ENCODE measurements around the gene MAN2A1.
"Not testable (repeated sequence)": the region's sequence is repeated elsewhere in the genome, so short reads cannot be mapped to it uniquely, and the experiment has no call there.

MAN2A1 gene

DNA sequence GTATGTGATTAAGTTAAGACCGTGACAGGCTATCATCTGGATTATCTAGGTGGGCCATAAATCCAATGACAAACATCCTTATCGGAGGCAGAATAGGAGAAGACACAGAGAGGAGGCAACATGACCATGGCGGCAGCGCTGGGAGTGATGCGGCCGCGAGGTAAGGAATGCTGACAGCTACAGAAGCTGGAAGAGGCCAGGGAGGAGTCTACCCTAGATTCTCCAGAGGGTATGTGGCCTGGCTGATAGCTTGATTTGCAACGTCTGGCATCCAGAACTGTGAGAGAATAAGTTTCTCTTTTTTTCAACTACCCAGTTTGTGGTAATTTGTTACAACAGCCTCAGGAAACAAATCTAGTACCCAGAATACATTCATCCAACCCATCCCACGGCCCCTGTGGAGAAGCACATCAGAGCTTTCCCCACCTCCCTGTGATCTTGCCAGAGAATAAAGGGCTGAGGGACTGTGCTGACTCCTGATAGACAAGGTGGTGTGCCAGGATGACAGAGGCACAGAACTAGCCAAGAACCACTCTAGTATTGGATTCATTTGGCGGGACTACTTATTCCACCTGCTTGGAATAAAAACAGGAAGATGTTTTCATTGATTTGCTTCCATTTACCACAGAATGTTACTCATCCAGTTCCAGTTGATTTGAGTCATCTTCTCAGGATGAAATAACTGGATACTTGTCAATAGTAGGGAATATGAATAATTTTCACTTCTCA is 187.4 kb downstream of the MAN2A1 start:
- DNase-seq, result no peak

- DNase-seq, result no peak
These were observed 187.9 kb downstream of the MAN2A1 start for GRCh38 chr5:109877670-109878045.

GRCh38 chr5:109878887-109879286 is 189.2 kb downstream of the MAN2A1 start:
- no peak for DNase-seq

DNA sequence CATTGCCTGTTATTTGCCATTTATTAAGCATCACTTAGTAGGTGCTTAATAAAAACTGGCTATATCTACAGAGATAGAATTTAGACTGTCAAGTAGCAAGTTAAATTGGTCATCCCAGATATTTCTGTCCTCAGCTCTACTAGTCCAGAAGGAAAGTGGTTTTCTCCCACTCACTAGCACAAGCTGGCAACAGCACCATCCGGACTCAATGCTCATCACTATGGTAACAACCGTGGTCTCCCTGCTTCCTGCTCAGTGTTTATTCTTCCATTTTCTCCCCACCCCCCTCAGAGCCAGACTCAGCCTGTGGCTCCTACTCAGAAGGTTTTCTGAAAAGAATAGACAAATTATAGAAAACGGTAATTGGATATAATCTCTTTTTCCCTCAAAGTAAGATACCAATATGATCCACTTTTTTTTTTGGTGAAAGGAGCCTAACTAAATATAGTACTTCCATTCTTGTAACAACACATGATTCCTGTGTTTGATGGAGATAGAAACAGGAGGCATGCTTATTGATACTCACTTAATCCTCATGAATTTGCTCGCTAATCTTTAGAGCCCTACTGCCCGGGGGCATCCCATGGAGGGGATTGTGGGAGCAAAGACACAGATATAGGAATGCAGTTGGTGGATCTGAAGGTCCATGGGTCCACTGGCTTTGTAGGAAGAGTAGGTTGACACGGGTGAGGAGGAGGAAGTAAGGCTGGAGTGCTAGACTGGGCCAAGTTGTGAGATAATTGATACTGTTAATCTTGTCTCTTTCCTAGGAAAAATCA is 191.4 kb downstream of the MAN2A1 start:
- no peak for DNase-seq

GRCh38 chr5:109882546-109882945 is 192.8 kb downstream of the MAN2A1 start:
- DNase-seq, result no peak

- no peak for DNase-seq
These were observed 194.9 kb downstream of the MAN2A1 start for GRCh38 chr5:109884676-109885075.

GRCh38 chr5:109885205-109885604 is 195.5 kb downstream of the MAN2A1 start:
- DNase-seq, result no peak

- DNase-seq, result no peak
These were observed 199.3 kb downstream of the MAN2A1 start for GRCh38 chr5:109888989-109889388.

- not testable (repeated sequence) for DNase-seq
These were observed 203.5 kb downstream of the MAN2A1 start for GRCh38 chr5:109893271-109893670.

- DNase-seq, result no peak
These were observed 208.8 kb downstream of the MAN2A1 start for GRCh38 chr5:109898269-109899162.

GRCh38 chr5:109899163-109899535 is 209.4 kb downstream of the MAN2A1 start:
- DNase-seq, result no peak

DNA sequence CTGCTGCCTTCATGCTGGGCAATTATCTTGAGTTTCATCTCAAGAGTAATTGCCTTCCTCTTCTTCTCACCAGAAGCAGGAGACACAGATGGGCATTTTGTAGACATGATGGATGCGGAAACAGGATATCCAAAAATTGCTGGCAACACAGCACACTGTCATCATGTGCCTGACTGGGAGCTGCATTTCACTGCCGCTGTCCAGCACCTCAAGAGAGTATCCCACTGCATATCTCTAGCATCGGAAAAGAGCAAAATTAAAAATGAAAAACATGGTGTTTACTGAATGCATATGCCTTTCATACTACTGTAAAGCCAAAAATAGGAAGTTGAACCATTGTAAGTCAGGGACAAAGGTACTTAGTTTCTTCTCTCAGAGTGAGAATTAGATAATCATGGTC is 210.7 kb downstream of the MAN2A1 start:
- no peak for DNase-seq

DNA sequence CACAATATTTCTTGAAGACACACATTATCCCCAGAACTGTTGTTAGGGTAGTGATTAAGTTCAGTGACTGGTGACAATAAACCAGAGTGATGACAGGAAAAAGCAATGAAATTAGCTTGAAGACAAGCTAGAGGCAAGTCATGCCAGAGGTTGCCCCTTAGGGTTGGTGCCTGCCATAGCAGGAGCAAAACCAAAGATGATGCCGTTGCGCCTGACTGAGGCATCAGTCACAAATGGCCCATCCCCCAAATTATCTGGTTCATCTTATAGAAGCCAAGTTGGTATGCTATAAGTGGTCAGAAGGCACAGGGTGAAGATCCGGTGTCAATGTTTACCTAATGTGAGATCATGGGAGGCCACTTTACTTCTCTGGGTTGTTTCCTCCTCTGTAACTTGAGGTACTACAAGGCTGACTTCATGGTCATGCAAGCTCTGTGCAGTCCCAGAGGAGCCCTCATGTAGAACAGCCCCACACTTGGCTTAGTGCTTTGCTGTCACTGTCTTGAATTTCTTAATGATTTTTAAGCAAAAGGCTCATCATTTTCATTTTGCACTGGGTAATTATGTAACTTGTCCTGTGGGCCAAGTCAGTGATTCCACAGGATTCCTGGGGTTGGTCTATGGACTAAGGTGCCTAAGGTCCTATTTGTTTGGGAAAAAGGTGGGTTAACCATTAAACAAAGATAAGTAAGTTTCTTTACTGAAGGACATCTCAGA is 211.3 kb downstream of the MAN2A1 start:
- DNase-seq, result no peak

DNA sequence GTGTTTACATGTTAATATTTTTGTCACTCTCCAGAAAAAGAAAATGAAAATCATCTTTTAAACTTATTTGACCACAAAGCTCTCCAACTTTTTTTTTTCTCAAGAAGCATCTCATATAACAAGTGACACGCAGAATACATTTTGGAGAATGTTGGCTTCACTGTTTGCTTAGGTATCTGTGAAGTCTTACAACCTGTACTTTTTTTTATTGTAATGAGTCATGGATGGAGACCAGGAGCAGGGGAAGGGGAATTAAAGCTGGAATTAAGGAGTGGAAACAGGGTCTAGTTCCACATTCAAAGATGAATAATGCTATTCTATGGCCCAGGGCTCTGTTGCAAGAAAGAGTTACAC is 211.9 kb downstream of the MAN2A1 start:
- no peak for DNase-seq

DNA sequence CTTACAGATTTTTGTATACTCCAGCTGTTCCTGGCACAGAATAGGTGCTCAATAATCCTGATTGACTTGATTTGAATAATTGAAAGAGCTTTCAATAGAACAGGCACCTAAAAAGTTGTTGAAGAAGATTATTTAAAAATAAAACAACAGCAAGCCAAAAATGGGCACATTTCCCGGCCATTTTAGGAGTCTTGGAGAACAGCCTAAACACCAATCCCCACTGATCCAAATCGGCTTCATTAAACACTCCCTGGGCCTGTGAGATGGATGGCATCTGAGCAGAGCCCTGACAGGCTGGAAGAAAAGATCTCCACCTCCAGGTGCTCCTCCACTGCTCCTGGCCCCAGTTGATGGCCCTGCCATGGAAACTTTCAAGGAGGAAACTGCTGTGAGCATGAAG is 213.3 kb downstream of the MAN2A1 start:
- DNase-seq, result no peak

GRCh38 chr5:109905906-109906305 is 216.2 kb downstream of the MAN2A1 start:
- DNase-seq, result no peak

DNA sequence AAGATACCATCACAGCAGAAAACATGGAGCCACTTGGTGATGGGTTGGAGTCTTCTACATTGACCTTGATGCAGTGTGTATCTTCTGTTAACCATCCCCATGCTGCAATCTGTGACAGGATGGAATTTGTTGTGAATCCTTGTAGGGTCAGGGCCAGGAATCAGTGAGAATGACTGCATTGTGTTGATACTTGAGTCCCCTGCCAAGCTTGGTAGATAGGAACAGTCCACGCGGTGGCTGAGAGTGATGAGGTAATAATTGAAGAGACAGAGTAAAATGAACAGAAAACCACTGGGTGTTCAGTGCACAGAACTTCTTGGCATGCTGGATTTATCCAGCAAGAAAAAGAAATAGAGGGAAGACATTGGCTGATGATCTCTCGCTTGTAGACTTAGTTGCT is 217.5 kb downstream of the MAN2A1 start:
- no peak for DNase-seq

GRCh38 chr5:109907731-109908130 is 218.0 kb downstream of the MAN2A1 start:
- DNase-seq, result no peak

DNA sequence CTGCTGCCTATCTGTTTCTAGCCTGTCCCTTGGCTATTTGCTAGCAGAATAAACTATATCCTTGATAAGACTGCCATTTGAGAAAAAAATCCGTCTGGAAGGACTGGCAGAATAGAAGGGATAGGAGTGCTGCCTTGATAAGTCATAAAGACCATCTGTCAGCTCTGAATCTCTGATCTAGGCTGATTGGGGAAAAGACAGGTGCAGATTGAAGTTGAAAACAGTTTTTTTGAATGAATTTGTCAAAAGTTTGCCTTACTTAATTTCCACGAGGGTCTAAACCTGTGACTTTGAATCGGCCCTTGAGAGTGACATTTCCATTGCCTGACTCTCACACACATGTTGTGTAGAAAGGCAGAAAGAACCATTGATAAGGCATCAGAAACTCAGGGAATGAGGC is 218.6 kb downstream of the MAN2A1 start:
- DNase-seq, result no peak

DNA sequence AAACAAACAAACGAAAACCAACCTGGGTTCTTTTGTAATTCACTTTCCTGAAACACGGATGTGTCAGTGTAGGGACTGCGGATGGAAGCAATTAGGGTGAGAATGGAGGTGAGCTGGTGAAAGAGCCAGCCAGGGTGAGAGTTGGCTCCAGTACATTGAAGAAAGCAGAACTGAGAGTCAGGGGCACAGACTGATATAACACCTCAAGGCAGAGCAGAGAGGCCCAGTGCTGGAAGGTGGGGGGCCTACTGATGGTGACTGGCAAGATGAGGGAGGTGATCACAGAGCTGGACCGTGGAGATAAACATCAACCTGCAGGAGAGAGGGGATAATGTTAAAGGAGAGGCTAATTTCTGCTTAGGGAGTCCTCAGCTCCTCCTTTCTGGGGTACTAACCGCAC is 221.1 kb downstream of the MAN2A1 start:
- DNase-seq, result no peak

DNA sequence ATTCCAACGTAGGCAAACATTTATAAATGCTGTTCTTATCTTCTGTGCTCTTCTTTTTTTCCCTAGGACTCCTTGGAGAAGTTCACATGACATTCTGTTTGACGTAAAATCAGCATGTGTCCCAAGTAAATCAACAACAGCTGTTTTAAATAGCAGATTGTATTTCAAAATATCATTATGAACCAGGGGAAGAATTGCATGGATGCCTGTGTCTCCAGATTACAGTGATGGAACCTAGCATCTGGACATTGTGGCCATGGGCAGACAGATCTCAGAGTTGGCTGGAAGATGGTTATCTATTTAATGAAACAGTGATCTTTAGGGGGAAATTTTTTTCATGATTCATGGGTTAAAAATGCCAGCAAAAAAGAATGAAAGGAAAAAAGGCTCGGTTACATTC is 222.0 kb downstream of the MAN2A1 start:
- DNase-seq, result no peak

DNA sequence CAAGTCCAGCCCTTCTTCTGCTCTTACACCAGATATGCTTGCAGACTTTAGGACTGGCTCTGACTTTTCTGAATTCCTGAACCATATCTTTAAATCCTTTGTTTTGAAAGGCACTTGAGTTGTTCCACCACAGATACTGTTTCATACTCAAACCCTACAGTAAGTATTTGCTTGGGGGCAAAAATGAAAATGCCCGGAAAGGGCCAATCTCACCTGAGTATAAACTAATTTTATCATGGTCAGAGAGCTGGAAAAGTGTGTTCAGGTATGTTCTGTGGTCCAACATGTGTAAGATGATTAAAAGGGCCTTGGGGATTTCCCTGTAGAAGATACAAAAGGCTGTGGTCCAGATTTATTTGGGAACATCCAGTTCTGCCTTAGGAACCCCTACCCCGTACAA is 225.2 kb downstream of the MAN2A1 start:
- DNase-seq, result no peak
